Stimulated activated CD4-positive, alpha-beta T cell treated with anti-CD3 and anti-CD28 coated beads, Interleukin-2, amount 100 ng/mL, for 48 hours (primary cell): Measurements from ENCODE around the gene NLGN1.
"Not testable (repeated sequence)": the region's sequence is repeated elsewhere in the genome, so short reads cannot be mapped to it uniquely, and the experiment has no call there.

Source experiments
- DNase-seq, 2 donors: peaks; one replicate each; pipeline ENCODE4 v3.0.0-alpha.2; 2020

Gene NLGN1

GRCh38 chr3:174197416-174197815 lies 799.9 kb downstream of the NLGN1 start:
- no peak for DNase-seq

- no peak for DNase-seq
Observed at GRCh38 chr3:174198199-174198598, 800.7 kb downstream of the NLGN1 start.

GRCh38 chr3:174199696-174200095 lies 802.2 kb downstream of the NLGN1 start:
- no peak for DNase-seq

- DNase-seq, result no peak
Observed at GRCh38 chr3:174202116-174202515, 804.6 kb downstream of the NLGN1 start.

GRCh38 chr3:174202561-174202960 lies 805.0 kb downstream of the NLGN1 start:
- DNase-seq, result no peak

GRCh38 chr3:174204765-174205164 lies 807.2 kb downstream of the NLGN1 start:
- no peak for DNase-seq

- DNase-seq, result no peak
Observed at GRCh38 chr3:174206607-174207192, 809.2 kb downstream of the NLGN1 start.

GRCh38 chr3:174208161-174208560 lies 810.6 kb downstream of the NLGN1 start:
- DNase-seq, result no peak

- not testable (repeated sequence) for DNase-seq
Observed at GRCh38 chr3:174211896-174212295, 814.4 kb downstream of the NLGN1 start.

GRCh38 chr3:174215456-174215855 lies 817.9 kb downstream of the NLGN1 start:
- DNase-seq, result no peak

- no peak for DNase-seq
Observed at GRCh38 chr3:174216019-174216418, 818.5 kb downstream of the NLGN1 start.

GRCh38 chr3:174216946-174217718 lies 819.6 kb downstream of the NLGN1 start:
- no peak for DNase-seq

- no peak for DNase-seq
Observed at GRCh38 chr3:174218016-174218415, 820.5 kb downstream of the NLGN1 start.

- no peak for DNase-seq
Observed at GRCh38 chr3:174219738-174220137, 822.2 kb downstream of the NLGN1 start.

- DNase-seq, result no peak
Observed at GRCh38 chr3:174220775-174221554, 823.4 kb downstream of the NLGN1 start.

- DNase-seq, result no peak
Observed at GRCh38 chr3:174223042-174223441, 825.5 kb downstream of the NLGN1 start.

- DNase-seq, result no peak
Observed at GRCh38 chr3:174223626-174224025, 826.1 kb downstream of the NLGN1 start.

- DNase-seq, result no peak
Observed at GRCh38 chr3:174229916-174230315, 832.4 kb downstream of the NLGN1 start.

- not testable (repeated sequence) for DNase-seq
Observed at GRCh38 chr3:174232028-174232657, 834.6 kb downstream of the NLGN1 start.

- no peak for DNase-seq
Observed at GRCh38 chr3:174232658-174233429, 835.3 kb downstream of the NLGN1 start.

GRCh38 chr3:174233511-174233910 lies 836.0 kb downstream of the NLGN1 start:
- DNase-seq, result no peak

- no peak for DNase-seq
Observed at GRCh38 chr3:174242311-174243041, 844.9 kb downstream of the NLGN1 start.
